GM12874 (cell line): ENCODE data around the gene LMF1.

Experiments
- TF ChIP-seq, protein P1 (sequence below): IDR thresholded peaks from 2 replicates; pipeline ENCODE4 v1.5.1; 2011; ENCODE audit warnings: low read depth, mild to moderate bottlenecking, control low read depth, low read length, moderate library complexity; ENCODE audit not compliant: insufficient read depth

Gene LMF1

DNA sequence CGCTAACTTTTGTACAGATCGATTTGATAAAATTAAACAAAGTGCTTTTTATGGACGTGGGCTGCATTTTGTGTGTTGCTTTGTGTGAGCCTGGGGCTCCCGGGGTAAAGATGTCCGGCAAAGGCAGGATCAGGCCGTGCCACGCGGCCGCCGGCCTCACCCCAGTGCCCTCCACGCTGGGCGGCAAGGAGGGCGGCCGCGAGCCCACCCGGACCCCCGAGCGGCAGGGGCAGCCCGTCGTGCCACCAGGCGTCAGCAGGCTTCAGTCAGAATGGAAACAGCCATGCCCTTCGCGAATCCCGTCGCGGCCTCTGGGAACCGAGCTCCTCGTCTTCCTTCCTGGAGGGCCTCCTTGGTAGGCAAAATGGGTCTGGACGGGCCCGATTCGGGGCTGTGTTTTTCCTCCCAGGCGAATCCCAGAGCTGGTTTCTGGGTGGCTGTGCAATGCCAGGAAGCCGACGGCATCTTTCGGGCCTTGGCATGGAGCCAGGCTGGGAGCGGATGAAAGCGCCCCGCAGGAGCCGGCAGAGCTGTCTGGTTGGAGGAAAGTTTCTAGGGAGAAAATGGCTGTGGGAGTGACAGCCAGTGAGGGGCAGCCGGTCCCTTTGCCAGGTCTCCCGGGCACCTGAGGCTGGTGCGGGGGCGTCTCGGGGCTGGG is 16.3 kb upstream of the LMF1 start:
- TF ChIP-seq, protein P1, sequence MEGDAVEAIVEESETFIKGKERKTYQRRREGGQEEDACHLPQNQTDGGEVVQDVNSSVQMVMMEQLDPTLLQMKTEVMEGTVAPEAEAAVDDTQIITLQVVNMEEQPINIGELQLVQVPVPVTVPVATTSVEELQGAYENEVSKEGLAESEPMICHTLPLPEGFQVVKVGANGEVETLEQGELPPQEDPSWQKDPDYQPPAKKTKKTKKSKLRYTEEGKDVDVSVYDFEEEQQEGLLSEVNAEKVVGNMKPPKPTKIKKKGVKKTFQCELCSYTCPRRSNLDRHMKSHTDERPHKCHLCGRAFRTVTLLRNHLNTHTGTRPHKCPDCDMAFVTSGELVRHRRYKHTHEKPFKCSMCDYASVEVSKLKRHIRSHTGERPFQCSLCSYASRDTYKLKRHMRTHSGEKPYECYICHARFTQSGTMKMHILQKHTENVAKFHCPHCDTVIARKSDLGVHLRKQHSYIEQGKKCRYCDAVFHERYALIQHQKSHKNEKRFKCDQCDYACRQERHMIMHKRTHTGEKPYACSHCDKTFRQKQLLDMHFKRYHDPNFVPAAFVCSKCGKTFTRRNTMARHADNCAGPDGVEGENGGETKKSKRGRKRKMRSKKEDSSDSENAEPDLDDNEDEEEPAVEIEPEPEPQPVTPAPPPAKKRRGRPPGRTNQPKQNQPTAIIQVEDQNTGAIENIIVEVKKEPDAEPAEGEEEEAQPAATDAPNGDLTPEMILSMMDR, result no peak

DNA sequence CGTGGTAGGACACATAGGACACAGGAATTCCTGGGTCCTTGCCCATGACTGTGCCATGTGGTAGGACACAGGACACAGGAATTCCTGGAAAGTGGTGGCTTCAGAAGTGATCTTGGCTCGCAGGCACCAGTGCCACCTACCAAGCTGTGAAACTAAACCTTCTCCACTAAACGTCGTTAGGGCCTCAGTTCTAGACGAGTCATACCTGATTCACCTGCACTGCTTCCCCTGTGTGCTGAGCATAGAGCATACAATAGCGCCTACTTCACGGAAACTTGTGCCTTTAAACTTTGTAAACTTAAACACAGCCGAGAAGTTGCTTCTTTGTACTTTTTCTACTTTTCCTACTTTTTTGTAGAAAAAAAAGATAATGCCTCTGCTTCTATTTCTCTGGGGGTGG is 15.6 kb upstream of the LMF1 start:
- TF ChIP-seq, protein P1, result no peak

DNA sequence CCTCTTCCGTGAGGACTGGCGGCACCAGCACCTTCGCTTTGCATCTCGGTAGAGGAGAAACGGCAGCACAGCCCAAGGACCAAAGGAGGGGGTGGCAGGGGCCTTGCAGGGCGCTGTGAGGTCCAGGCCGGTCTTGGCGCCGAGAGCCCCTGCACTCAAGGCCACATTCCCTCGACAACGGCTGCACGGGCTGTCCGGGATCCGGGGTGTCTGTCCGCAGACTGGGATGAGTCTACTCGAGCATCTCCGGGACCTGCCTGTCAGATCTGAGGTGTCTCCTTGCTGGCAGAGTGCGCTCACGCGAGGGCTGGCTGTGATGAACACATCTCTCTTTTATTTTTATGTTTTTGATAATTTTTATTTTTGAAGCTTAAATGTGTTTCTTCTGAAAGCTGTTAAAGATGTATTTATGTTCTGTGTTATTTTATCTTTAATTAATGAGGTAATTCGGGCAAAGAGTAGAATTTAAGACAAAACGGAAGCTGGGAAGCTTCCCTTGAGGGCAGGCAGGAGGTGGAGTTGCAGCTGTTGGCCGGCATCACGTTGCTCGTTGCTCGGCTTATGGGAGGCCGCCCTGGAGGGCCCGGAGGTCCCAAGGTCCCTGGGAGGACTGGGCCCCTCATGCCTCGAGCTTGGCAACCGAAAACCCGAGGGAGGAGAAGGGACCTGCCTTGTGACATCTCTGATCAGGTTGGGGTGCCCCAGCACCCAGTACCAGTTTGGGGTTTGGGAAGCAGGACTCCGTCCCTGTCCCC is 15.0 kb upstream of the LMF1 start:
- TF ChIP-seq, protein P1, result no peak

DNA sequence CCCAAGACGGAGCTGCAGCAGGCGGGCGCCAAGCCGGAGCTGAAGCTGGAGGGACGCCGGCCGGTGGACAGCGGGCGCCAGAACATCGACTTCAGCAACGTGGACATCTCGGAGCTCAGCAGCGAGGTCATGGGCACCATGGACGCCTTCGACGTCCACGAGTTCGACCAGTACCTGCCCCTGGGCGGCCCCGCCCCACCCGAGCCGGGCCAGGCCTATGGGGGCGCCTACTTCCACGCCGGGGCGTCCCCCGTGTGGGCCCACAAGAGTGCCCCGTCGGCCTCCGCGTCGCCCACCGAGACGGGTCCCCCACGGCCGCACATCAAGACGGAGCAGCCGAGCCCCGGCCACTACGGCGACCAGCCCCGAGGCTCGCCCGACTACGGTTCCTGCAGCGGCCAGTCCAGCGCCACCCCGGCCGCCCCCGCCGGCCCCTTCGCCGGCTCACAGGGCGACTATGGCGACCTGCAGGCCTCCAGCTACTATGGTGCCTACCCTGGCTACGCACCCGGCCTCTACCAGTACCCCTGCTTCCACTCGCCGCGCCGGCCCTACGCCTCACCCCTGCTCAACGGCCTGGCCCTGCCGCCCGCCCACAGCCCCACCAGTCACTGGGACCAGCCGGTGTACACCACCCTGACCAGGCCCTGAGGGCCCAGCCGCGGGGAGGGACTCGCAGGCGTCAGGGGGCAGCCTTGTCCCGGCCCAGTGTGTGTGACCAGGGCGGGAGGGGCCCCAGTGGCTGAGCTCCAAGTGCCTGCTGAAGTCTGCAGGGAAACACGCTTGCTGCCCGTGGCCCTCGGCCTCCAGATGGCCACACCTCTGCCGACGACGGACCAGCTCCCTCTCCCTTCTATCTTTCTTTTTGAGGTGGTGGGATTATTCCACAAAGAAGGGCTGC is 14.2 kb upstream of the LMF1 start:
- TF ChIP-seq, protein P1, result no peak

DNA sequence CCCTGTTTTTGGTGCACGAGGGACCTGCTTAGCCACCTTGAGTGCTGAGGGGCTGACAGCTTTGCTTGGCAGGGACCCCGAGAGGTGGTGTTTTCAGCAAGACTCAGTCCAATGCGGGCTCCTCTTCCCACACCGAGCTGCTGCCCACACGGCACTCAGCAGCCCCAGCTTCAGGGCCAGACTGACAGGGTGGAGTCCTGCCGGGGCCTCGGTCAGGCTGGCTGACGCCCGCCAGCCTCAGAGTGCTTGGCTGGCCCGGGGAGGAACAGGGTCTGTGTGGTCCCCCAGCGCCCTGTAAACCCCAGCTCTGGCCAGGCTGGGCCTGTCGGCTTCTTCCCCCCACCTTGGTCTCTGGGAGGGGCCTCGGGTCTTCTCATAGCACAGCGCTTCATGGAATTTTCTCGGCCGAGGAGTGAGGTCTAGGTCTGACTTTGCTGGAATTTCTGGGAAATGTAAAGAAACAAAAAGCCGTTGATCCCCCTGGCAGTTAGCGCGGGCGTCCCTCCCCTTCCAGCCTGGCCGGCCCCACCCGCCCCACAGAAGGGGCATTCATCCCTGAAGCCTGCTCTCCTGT is 13.4 kb upstream of the LMF1 start:
- TF ChIP-seq, protein P1, result no peak

DNA sequence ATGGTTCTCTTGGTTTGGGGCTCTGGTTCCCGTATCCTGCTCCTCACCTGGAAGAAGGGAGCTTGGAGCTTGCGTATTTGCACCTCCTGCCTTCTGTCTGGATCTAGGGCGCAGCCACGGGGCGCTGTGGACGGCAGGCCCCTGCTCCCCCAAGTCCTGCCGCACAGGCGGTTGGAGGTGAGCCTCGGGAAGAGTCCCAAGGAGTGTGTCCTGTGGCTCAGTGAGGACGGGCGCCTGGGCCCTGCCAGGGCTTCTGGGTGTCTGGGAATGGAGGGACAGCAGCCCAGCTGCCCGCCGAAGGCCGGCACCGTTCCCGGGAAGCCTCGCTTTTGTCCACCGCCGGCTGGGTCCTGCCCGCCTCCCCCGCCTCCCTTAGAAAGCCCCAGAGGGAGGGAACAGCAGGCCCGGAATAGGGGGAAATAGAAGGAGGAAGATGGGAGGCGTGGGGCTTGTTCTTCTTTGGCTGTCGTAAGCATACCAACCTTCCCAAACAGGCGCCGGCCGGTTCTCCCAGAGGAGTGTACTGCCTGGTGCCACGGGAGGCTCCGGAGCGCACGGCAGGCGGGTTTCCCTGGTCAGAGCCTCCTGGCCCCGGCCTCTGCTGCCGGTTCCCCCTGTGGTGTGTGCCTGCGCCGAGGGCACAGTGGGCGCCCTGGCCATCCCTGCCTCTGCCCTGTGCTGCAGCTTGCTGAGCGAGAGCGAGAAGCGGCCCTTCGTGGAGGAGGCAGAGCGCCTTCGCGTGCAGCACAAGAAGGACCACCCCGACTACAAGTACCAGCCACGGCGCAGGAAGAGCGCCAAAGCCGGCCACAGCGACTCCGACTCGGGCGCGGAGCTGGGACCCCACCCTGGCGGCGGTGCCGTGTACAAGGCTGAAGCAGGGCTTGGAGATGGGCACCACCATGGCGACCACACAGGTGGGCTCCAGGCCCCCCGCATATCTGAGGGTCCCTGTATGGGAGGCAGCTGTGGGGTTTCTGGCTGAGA is 12.6 kb upstream of the LMF1 start:
- TF ChIP-seq, protein P1, result no peak
